HepG2 (cell line): Measurements from ENCODE around the gene TXNRD2. TPM values are rescaled to one million over a fixed set of nuclear protein-coding genes. Genes with fewer than 3 reads are reported as not detected.

ENCODE experiments used
- ATAC-seq: fragments of 200-7000 bp; cut with Tn5 transposase; 3 replicates; pipeline ENCODE4 v1.9.1; 2020; ENCODE audit warnings: mild to moderate bottlenecking, moderate library complexity
- BruUV-seq: library from RNA; stranded (reverse); fragments of 400-500 nt; replicated peaks from 2 replicates; lab custom pipeline; 2021; lab: Mats Ljungman, UMichigan
- CTCF ChIA-PET: fragments of 300-600 bp; formaldehyde crosslinking; extraction: SDS; loops from one replicate; lab custom pipeline; 2021; ENCODE audit warnings: low total read pairs, inconsistent platforms, low intra/inter-chr PET ratio; lab: Yijun Ruan, JAX
- POLR2A ChIA-PET: fragments of 350-600 bp; sonication (Branson Sonifier 250); formaldehyde crosslinking; loops from one replicate; lab custom pipeline; 2020; ENCODE audit warnings: antibody characterized with exemption, inconsistent platforms; lab: Yijun Ruan, JAX
- DNase-seq: peaks from one replicate; pipeline ENCODE4 v3.0.0-alpha.2; 2015; ENCODE audit warnings: low spot score
- FAIRE-seq: peaks from 3 replicates; lab custom pipeline; 2011; peaks lifted over from hg19 to GRCh38; lab: Jason Lieb, UNC
- H2AFZ ChIP-seq: one replicate; pipeline ENCODE4 v1.6.1; 2011; ENCODE audit warnings: low read length, inconsistent platforms
- H3K27ac ChIP-seq: fragments of 300-600 bp; 3 replicates; pipeline ENCODE4 v1.8.0; 2011; ENCODE audit warnings: mixed run types, mild to moderate bottlenecking, mixed read lengths, low read length, inconsistent platforms; ENCODE audit not compliant: insufficient read depth; ENCODE audit errors: extremely low read length
- H3K27me3 ChIP-seq, 2 experiments: fragments of 200-600 bp in 1 of 2; 2 replicates in 1 of 2; 3 replicates in 1 of 2; pipeline versions ENCODE4 v1.6.0 to v1.8.0; 2011; ENCODE audit warnings: low read length in 2 of 2, mild to moderate bottlenecking in 2 of 2, moderate library complexity in 2 of 2, inconsistent platforms in 1 of 2; ENCODE audit not compliant: insufficient read depth in 2 of 2, control insufficient read depth in 1 of 2
- H3K36me3 ChIP-seq, 2 experiments: fragments of 200-600 bp in 1 of 2; replicated peaks in 1 of 2; 2 replicates in 1 of 2; 3 replicates in 1 of 2; pipeline versions ENCODE4 v1.5.1 to v1.8.0; 2011; ENCODE audit warnings: low read length in 2 of 2, inconsistent platforms in 1 of 2; ENCODE audit not compliant: insufficient read depth in 2 of 2, control insufficient read depth in 1 of 2
- H3K4me1 ChIP-seq: 2 replicates; pipeline ENCODE4 v1.5.1; 2012; ENCODE audit warnings: low read length, inconsistent platforms; ENCODE audit not compliant: insufficient read depth
- H3K4me2 ChIP-seq: 2 replicates; pipeline ENCODE4 v1.6.0; 2011; ENCODE audit warnings: low read depth, low read length, inconsistent platforms
- H3K4me3 ChIP-seq, 3 experiments: fragments of 200-600 bp in 1 of 3; sonication (generic), shearing (Covaris generic) in 1 of 3; replicated peaks in 1 of 3; 2 replicates each; pipeline ENCODE4 v1.5.1; 2011 to 2016; ENCODE audit warnings: low read length in 3 of 3, inconsistent platforms in 2 of 3, low read depth in 2 of 3, mild to moderate bottlenecking in 2 of 3, control low read depth in 1 of 3, mixed read lengths in 1 of 3; ENCODE audit not compliant: insufficient read depth in 1 of 3
- H3K79me2 ChIP-seq: one replicate; pipeline ENCODE4 v1.6.1; 2011; ENCODE audit warnings: low read length, inconsistent platforms; ENCODE audit not compliant: insufficient read depth
- H3K9ac ChIP-seq: 2 replicates; pipeline ENCODE4 v1.6.0; 2011; ENCODE audit warnings: mild to moderate bottlenecking, low read depth, low read length, inconsistent platforms; ENCODE audit not compliant: insufficient read depth
- H3K9me3 ChIP-seq: 2 replicates; pipeline ENCODE4 v1.5.1; 2012; ENCODE audit warnings: mild to moderate bottlenecking, low read length
- H4K20me1 ChIP-seq: 2 replicates; pipeline ENCODE4 v1.6.0; 2011; ENCODE audit warnings: inconsistent platforms, mild to moderate bottlenecking, low read length, moderate library complexity; ENCODE audit not compliant: insufficient read depth
- BCL6 ChIP-seq: IDR thresholded peaks from 2 replicates; pipeline ENCODE4 v1.6.1; 2016; ENCODE audit warnings: missing genetic modification reagents, missing compliant biosample characterization
- DNMT1 ChIP-seq: sonication (generic); formaldehyde crosslinking; IDR thresholded peaks from 2 replicates; pipeline ENCODE4 v1.5.1; 2020; ENCODE audit warnings: mild to moderate bottlenecking, missing genetic modification reagents
- HMGXB3 ChIP-seq: sonication (generic); formaldehyde crosslinking; IDR thresholded peaks from 2 replicates; pipeline ENCODE4 v1.4.0; 2020; ENCODE audit warnings: missing genetic modification reagents, borderline replicate concordance
- ISX ChIP-seq: sonication (generic); formaldehyde crosslinking; conservative IDR thresholded peaks from 2 replicates; pipeline ENCODE4 v1.5.0; 2020; ENCODE audit warnings: missing genetic modification reagents
- KLF9 ChIP-seq: IDR thresholded peaks from 2 replicates; pipeline ENCODE4 v1.6.1; 2016; ENCODE audit warnings: low read depth
- RARA ChIP-seq: IDR thresholded peaks from 2 replicates; pipeline ENCODE4 v1.6.1; 2016; ENCODE audit warnings: missing genetic modification reagents, missing compliant biosample characterization
- SRSF1 ChIP-seq: fragments of 200-400 bp; formaldehyde crosslinking; optimal IDR thresholded peaks from 2 replicates; pipeline ENCODE3; 2017; ENCODE audit warnings: mild to moderate bottlenecking, low read depth, low read length, moderate library complexity
- ZNF138 ChIP-seq: sonication (generic); formaldehyde crosslinking; IDR thresholded peaks from 2 replicates; pipeline ENCODE4 v1.5.0; 2020; ENCODE audit warnings: mild to moderate bottlenecking, low read depth, missing genetic modification reagents
- ZNF264 ChIP-seq: sonication (generic); formaldehyde crosslinking; IDR thresholded peaks from 2 replicates; pipeline ENCODE4 v1.4.0; 2020; ENCODE audit warnings: missing genetic modification reagents
- ZNF605 ChIP-seq: sonication (generic); formaldehyde crosslinking; IDR thresholded peaks from 2 replicates; pipeline ENCODE4 v1.8.0; 2022; ENCODE audit warnings: mild to moderate bottlenecking, missing genetic modification reagents
- ZNF7 ChIP-seq: IDR thresholded peaks from 2 replicates; pipeline ENCODE4 v1.6.1; 2016; ENCODE audit warnings: missing biosample characterization, missing genetic modification reagents
- WGBS: methylation state at CpG from one replicate; pipeline ENCODE4 v1.1.6; 2017; ENCODE audit warnings: low lambda C conversion rate; 5-methylcytosine and 5-hydroxymethylcytosine counted together
- in situ Hi-C: cut with HindIII; loops from 2 replicates; pipeline ENCODE4 v1.10.0; 2017; ENCODE audit warnings: low pct_unique_long_range_greater_than_20kb; ENCODE audit not compliant: extremely low pct_ligation_motif_present
- intact Hi-C: fragments of 100-400 bp; cut with micrococcal nuclease; formaldehyde crosslinking; loops from one replicate; pipeline ENCODE4 v1.10.0; 2022; ENCODE audit not compliant: unreplicated experiment
- polyA plus RNA-seq, 8 experiments: library from polyadenylated mRNA; depleted of rRNA in 3 of 8; stranded (reverse) in 7 of 8; unstranded in 1 of 8; fragments of >200 nt; fragmentation: Illumina TruSeq in 4 of 8; extraction: Trizol in 4 of 8; gene quantifications; 2 replicates each; pipeline versions ENCODE4 v1.2.1 to v1.2.3, GENCODE V29; 2011 to 2016; ENCODE audit warnings: low read depth in 4 of 8, missing spikeins in 1 of 8, mixed read lengths in 1 of 8; ENCODE audit not compliant: insufficient read depth in 1 of 8
- total RNA-seq, 5 experiments: library from RNA; depleted of rRNA; stranded (reverse); fragments of >200 nt; fragmentation: Illumina TruSeq; extraction: Trizol; gene quantifications; 2 replicates each; pipeline ENCODE4 v1.2.3, GENCODE V29; 2016; ENCODE audit warnings: low read depth in 1 of 5

TXNRD2 gene
- total and polyA plus RNA-seq, 2 of the 13 experiments (the other 11 are each of a cell fraction or from before 2014, with no cell fraction given) = 17.5 to 18.6 TPM

DNA sequence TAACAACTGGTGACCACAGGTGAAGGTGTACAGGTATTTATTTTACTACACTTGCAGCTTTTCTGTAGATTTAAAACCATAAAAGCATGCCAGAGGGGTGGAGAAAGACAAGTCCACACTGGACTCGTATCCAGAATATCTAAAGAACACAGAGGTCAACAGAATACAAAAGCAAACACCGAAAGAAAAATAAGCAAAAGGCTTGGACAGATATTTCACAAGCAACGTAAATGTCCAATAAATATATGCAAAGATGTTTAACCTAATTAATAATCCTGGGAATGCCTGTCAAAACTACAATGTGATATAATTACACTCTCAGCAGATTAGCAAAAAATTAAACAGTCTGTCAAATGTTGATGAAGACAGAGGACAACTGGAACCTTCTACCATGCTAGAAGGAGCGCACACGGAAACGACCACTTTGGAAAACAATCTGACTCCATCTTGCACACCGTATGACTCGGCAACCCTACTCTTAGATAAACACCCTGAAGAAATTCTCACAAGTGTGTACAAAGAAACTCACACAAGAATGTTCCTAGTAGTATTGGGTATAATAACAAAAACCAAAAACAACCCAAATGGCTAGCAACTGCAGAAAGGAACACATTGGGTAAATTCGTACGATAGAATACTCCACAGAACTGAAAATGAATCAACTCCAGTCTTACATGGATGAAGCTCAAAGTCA, 114.1 kb downstream of the TXNRD2 start:
- Histone ChIP-seq H3K27ac (no peak overlapping the region), H4K20me1 (no peaks in the 10 kb centered on the region), H2AFZ (no peak overlapping the region), H3K9me3 (no peaks in the 10 kb centered on the region), H3K36me3 (no peaks in the 10 kb centered on the region), H3K79me2 (no peaks in the 10 kb centered on the region), H3K4me1 (peaks cover 48% of the 10 kb centered on the region), H3K9ac (no peak overlapping the region), H3K27me3 (no peaks in the 10 kb centered on the region), H3K4me3 (no peak overlapping the region), H3K4me2 (no peak overlapping the region)
- DNase-seq = no peak
- no peak for FAIRE-seq
- TF ChIP-seq KLF9 (CRISPR knock-in tag) (no peak), ISX (no peak), SRSF1 (no peak), ZNF138 (CRISPR knock-in tag) (no peak)
- ATAC-seq = no peak
- no TSS peak for BruUV-seq
- in situ Hi-C loops = no loop called here
- CTCF ChIA-PET = no interaction called here
- POLR2A ChIA-PET = interaction anchor here (1.1 kb wide), 1 partner anchor 28 kb away, joined by 3 read pairs; no protein-coding TSS in a partner anchor
- WGBS = 55% methylated on average over 10 of the region's 10 CpGs
- intact Hi-C loops = no loop called here

- no peak for DNase-seq
- TF ChIP-seq BCL6 (CRISPR knock-in tag) (no peak), ZNF7 (CRISPR knock-in tag) (no peak), HMGXB3 (CRISPR knock-in tag) (no peak), ZNF605 (no peak), DNMT1 (CRISPR knock-in tag) (no peak), RARA (CRISPR knock-in tag) (no peak), ZNF264 (CRISPR knock-in tag) (no peak)
- TF ChIP-seq, all 625 proteins: peak for 0
- in situ Hi-C loops = no loop called here
- H3K4me3 ChIP-seq = no peak overlapping the region
- H3K4me2 ChIP-seq = no peak overlapping the region
- intact Hi-C loops = no loop called here
- no peaks in the 10 kb centered on the region for H3K36me3 ChIP-seq
- POLR2A ChIA-PET = interaction anchor here (1.0 kb wide), 1 partner anchor 14 kb away, joined by 3 read pairs; no protein-coding TSS in a partner anchor
- no peaks in the 10 kb centered on the region for H3K79me2 ChIP-seq
- CTCF ChIA-PET = no interaction called here
- WGBS = 98% methylated on average over 2 of the region's 2 CpGs
- H2AFZ ChIP-seq = no peak overlapping the region
- no TSS peak for BruUV-seq
- no peak for ATAC-seq
- H3K27me3 ChIP-seq = no peaks in the 10 kb centered on the region
- peaks cover 48% of the 10 kb centered on the region for H3K4me1 ChIP-seq
- H4K20me1 ChIP-seq = no peaks in the 10 kb centered on the region
- no peak overlapping the region for H3K9ac ChIP-seq
- H3K27ac ChIP-seq = no peak overlapping the region
- no peaks in the 10 kb centered on the region for H3K9me3 ChIP-seq
- no peak for FAIRE-seq
Observed at GRCh38 chr22:19826619-19826950, 115.0 kb downstream of the TXNRD2 start.
